ENCODE data around the gene GSTA3.

Gene GSTA3

DNA sequence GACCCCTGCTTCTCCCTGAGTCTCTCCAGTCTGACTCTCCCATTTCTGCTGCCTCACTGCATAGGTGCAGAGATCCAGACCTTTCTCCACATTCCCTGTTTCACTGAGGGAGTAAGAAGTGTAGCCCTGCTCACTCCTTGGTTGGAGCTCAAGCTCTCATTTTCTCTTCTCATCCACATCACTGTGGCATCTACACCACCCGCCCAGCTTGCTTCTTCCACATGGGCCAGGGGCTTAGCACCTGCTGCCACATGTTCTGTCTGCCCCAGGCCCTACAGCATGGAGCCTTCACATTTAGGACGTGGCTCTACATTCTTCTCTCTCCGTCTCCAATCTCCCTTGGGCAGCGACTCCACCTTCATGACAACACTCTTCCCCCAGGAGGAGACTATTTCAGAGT, 60.4 kb downstream of the GSTA3 start:
- DNase-seq: no peak
